Gastroesophageal sphincter (tissue), 4 donors: ENCODE data around the gene C11orf98. TPM values are rescaled to one million over a fixed set of nuclear protein-coding genes. Genes with fewer than 3 reads are reported as not detected.
"Not testable (repeated sequence)": the region's sequence is repeated elsewhere in the genome, so short reads cannot be mapped to it uniquely, and the experiment has no call there.

Experiments
- ATAC-seq: fragments of 150-250 bp; one replicate; pipeline ENCODE4 v1.9.1; 2016; ENCODE audit warnings: mild to moderate bottlenecking, moderate library complexity
- H3K27ac ChIP-seq, 4 donors: fragments of 200-600 bp; sonication (generic) in 3 of 4; 1 replicate in 3 of 4; 2 replicates in 1 of 4; pipeline ENCODE4 v1.5.1; 2016 to 2019
- H3K27me3 ChIP-seq: fragments of 200-600 bp; sonication (generic); one replicate; pipeline ENCODE4 v1.5.1; 2019
- H3K36me3 ChIP-seq, 2 donors: fragments of 200-600 bp; sonication (generic); one replicate each; pipeline ENCODE4 v1.5.1; 2019; ENCODE audit warnings: control low read depth in 1 of 2
- H3K4me1 ChIP-seq, 3 donors: fragments of 200-600 bp; sonication (generic); 1 replicate in 2 of 3; 2 replicates in 1 of 3; pipeline ENCODE4 v1.5.1; 2016 to 2019; ENCODE audit warnings: control low read depth in 2 of 3
- H3K4me3 ChIP-seq, 2 donors: fragments of 200-600 bp; sonication (generic); one replicate each; pipeline ENCODE4 v1.5.1; 2019; ENCODE audit warnings: mild to moderate bottlenecking in 1 of 2, moderate library complexity in 1 of 2
- H3K9me3 ChIP-seq, 3 donors: fragments of 200-600 bp; sonication (generic); one replicate each; pipeline ENCODE4 v1.5.1; 2017 to 2019; ENCODE audit warnings: control low read depth in 2 of 3
- EP300 ChIP-seq: sonication (generic); formaldehyde crosslinking; IDR thresholded peaks from one replicate; pipeline ENCODE4 v1.6.1; 2017; ENCODE audit warnings: antibody characterized with exemption, mild to moderate bottlenecking
- POLR2A ChIP-seq, 2 donors: fragments of 450-650 bp; IDR thresholded peaks; one replicate each; pipeline ENCODE4 v1.6.1; 2017; ENCODE audit warnings: antibody characterized with exemption in 2 of 2, mild to moderate bottlenecking in 2 of 2, moderate library complexity in 1 of 2
- POLR2AphosphoS5 ChIP-seq: sonication (generic); formaldehyde crosslinking; IDR thresholded peaks from one replicate; pipeline ENCODE4 v1.6.1; 2017; ENCODE audit warnings: antibody characterized with exemption
- WGBS, 2 donors: methylation state at CpG; one replicate each; pipeline ENCODE4 v1.1.5; 2018; ENCODE audit warnings: low coverage in 1 of 2; 5-methylcytosine and 5-hydroxymethylcytosine counted together
- total RNA-seq, 4 donors: library from RNA; depleted of rRNA; stranded (reverse); fragments of >200 nt; gene quantifications; one replicate each; pipeline ENCODE4 v1.1.0, GENCODE V29; 2016
- TF ChIP-seq, protein P1 (sequence below), 4 experiments: fragments of 200-600 bp in 2 of 4; fragments of 450-650 bp in 2 of 4; sonication (generic) in 1 of 4; IDR thresholded peaks; one replicate each; pipeline ENCODE4 v1.5.1; 2017 to 2019; ENCODE audit warnings: antibody characterized with exemption in 4 of 4, mild to moderate bottlenecking in 2 of 4, moderate library complexity in 2 of 4

Gene C11orf98
- total RNA-seq, 4 donors from 2014 or later, result 19.3 to 39.5 (median 26.8) TPM

- WGBS, 2 donors, result 38 to 44% methylated on average over 6 to 11 of the region's 14 CpGs
- Histone ChIP-seq H3K4me1 (peaks cover 0 to 26% (median 8%) of the 10 kb centered on the region in 3 donors), H3K9me3 (no peaks in the 10 kb centered on the region), H3K27ac (peak overlapping the region in 1 of 4 donors; percentile 24), H3K27me3 (no peaks in the 10 kb centered on the region), H3K36me3 (peaks cover 0 to 51% of the 10 kb centered on the region in 2 donors), H3K4me3 (no peak overlapping the region)
- TF ChIP-seq POLR2A (IDR thresholded peaks at IDR 0.05) (no peak), POLR2AphosphoS5 (peak; percentile 54), EP300 (no peak)
- TF ChIP-seq, protein P1, sequence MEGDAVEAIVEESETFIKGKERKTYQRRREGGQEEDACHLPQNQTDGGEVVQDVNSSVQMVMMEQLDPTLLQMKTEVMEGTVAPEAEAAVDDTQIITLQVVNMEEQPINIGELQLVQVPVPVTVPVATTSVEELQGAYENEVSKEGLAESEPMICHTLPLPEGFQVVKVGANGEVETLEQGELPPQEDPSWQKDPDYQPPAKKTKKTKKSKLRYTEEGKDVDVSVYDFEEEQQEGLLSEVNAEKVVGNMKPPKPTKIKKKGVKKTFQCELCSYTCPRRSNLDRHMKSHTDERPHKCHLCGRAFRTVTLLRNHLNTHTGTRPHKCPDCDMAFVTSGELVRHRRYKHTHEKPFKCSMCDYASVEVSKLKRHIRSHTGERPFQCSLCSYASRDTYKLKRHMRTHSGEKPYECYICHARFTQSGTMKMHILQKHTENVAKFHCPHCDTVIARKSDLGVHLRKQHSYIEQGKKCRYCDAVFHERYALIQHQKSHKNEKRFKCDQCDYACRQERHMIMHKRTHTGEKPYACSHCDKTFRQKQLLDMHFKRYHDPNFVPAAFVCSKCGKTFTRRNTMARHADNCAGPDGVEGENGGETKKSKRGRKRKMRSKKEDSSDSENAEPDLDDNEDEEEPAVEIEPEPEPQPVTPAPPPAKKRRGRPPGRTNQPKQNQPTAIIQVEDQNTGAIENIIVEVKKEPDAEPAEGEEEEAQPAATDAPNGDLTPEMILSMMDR (IDR thresholded peaks at IDR 0.05), result peak in 3 of 4 experiments; percentile 70 to 83 (median 72)
- peak; percentile 81 for ATAC-seq
Measured at GRCh38 chr11:62694455-62695167, 29.6 kb upstream of the C11orf98 start.

GRCh38 chr11:62693624-62694023 lies 28.6 kb upstream of the C11orf98 start:
- H3K27ac ChIP-seq, H3K27me3 ChIP-seq, H3K4me3 ChIP-seq, H3K9me3 ChIP-seq, ATAC-seq: not testable (repeated sequence)
- H3K36me3 ChIP-seq, result peaks cover 0 to 51% of the 10 kb centered on the region in 2 donors
- H3K4me1 ChIP-seq, result peaks cover 0 to 29% (median 8%) of the 10 kb centered on the region in 3 donors
- WGBS, 2 donors, result 71 to 76% methylated on average over 1 to 4 of the region's 4 CpGs

DNA sequence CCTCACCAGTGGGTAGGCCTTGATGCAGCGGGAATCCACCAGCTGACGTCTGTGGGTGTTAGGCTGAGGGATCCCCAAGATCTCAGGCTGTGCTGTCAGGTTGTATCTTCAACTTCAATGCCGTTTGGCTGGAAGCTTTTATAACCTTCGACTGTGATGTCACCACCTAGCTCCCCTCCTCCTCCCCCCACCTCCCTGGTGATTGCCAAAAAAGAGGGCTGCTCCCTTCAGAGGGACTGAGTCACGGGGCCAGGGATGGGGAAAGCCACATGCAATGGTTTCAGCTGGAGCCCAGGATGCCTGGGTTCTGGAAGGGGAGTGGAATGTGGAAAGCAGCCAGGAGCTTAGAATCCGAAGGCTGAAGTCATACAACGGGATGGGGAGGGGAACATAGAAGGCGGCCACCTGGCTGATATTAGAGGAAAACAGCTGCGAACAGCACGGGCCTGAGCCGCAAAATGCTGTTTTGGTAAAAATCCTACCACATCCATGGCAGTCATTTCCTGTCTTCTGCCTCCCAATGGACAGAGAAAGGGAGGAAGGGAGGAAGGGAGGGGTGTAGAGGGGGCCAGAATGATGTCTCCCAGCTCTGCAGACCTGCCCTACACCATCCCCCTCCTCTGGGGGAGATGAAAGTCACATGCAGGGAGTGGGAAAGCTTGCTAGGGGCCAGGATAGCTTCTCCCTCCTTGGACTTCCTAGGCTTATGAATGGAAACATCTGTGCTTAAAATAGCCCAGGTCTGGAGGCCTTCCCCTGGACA lies 24.6 kb upstream of the C11orf98 start, which contains the start of gene LRRN4CL:
Gene LRRN4CL, minus strand, starts transcription at position 110 of the 763 bp plus-strand sequence. CDS start 1,022 bp downstream, outside the sequence.
- Histone ChIP-seq H3K4me1 (peaks cover 0 to 36% (median 9%) of the 10 kb centered on the region in 3 donors), H3K27me3 (peaks cover 18% of the 10 kb centered on the region), H3K9me3 (no peaks in the 10 kb centered on the region), H3K4me3 (peak within 1 kb of the TSS; percentile 22 to 47), H3K27ac (peak within 1 kb of the TSS; percentile 8 to 88 (median 74)), H3K36me3 (peaks cover 0 to 41% of the 10 kb centered on the region in 2 donors)
- 27 to 46% methylated on average over 6 to 9 of the region's 11 CpGs for WGBS, 2 donors
- TF ChIP-seq EP300 (no peak), POLR2AphosphoS5 (peak; percentile 77), POLR2A (IDR thresholded peaks at IDR 0.05) (peak in 1 of 2 donors; percentile 38)
- TF ChIP-seq, protein P1 (IDR thresholded peaks at IDR 0.05), result no peak
- ATAC-seq, result peak; percentile 95

DNA sequence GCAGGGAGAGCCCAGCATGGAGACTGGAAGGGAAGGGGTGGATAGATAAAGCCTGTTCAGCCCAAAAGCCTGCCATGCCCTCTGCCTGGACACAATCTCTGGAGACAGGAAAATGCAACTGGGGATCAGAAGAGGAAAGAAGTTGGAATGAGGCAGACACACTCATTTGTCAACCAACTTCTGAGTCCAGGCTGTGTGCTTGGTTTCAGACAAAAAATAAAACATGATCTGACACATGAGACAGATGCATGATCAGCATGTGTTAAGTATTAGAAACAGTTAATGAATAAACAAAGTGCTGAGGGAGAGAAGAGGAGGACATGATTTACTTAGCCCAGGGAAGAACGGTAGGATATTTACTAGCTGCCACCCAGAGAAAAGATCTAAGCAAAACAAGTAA lies 23.5 kb upstream of the C11orf98 start:
- H3K36me3 ChIP-seq, result peaks cover 0 to 38% of the 10 kb centered on the region in 2 donors
- WGBS, 2 donors, result 17 to 33% methylated on average over 1 of the region's 1 CpG
- peak overlapping the region in 3 of 4 donors; percentile 61 to 77 (median 71) for H3K27ac ChIP-seq
- TF ChIP-seq POLR2A (IDR thresholded peaks at IDR 0.05), result no peak
- no peak for TF ChIP-seq POLR2AphosphoS5
- TF ChIP-seq, protein P1 (IDR thresholded peaks at IDR 0.05), result no peak
- no peak for TF ChIP-seq EP300
- H3K4me1 ChIP-seq, result peaks cover 0 to 31% (median 9%) of the 10 kb centered on the region in 3 donors
- ATAC-seq, result no peak
- H3K9me3 ChIP-seq, result no peaks in the 10 kb centered on the region
- peaks cover 18% of the 10 kb centered on the region for H3K27me3 ChIP-seq
- H3K4me3 ChIP-seq, result peak overlapping the region; percentile 22 to 47
